ENCODE data around the gene TMEM132E.

TMEM132E gene

GRCh38 chr17:34592002-34592401 lies 12.6 kb downstream of the TMEM132E start:
- CTCF ChIA-PET, result no interaction called here
- DNase-seq (ENCODE audit: low spot score), result no peak
- no peak overlapping the region for H3K27ac ChIP-seq
- POLR2A ChIA-PET (ENCODE audit: low non-redundant PET), result no interaction called here
- no peak for TF ChIP-seq CTCF (conservative IDR thresholded peaks at IDR 0.05; ENCODE audit: low read depth)

GRCh38 chr17:34596920-34597319 lies 17.5 kb downstream of the TMEM132E start:
- DNase-seq (ENCODE audit: low spot score), result no peak
- TF ChIP-seq CTCF (conservative IDR thresholded peaks at IDR 0.05; ENCODE audit: low read depth), result no peak
- POLR2A ChIA-PET (ENCODE audit: low non-redundant PET), result no interaction called here
- CTCF ChIA-PET, result no interaction called here
- no peak overlapping the region for H3K27ac ChIP-seq

GRCh38 chr17:34598161-34598776 lies 18.9 kb downstream of the TMEM132E start:
- TF ChIP-seq CTCF (conservative IDR thresholded peaks at IDR 0.05; ENCODE audit: low read depth), result no peak
- no peak overlapping the region for H3K27ac ChIP-seq
- no peak for DNase-seq (ENCODE audit: low spot score)
- ChIA-PET POLR2A (ENCODE audit: low non-redundant PET) (no interaction called here), CTCF (no interaction called here)

GRCh38 chr17:34601416-34601815 lies 22.0 kb downstream of the TMEM132E start:
- ChIA-PET CTCF (no interaction called here), POLR2A (ENCODE audit: low non-redundant PET) (no interaction called here)
- no peak overlapping the region for H3K27ac ChIP-seq
- no peak for DNase-seq (ENCODE audit: low spot score)
- TF ChIP-seq CTCF (conservative IDR thresholded peaks at IDR 0.05; ENCODE audit: low read depth), result no peak

- TF ChIP-seq CTCF (conservative IDR thresholded peaks at IDR 0.05; ENCODE audit: low read depth), result no peak
- H3K27ac ChIP-seq, result no peak overlapping the region
- POLR2A ChIA-PET (ENCODE audit: low non-redundant PET), result no interaction called here
- CTCF ChIA-PET, result interaction anchor here (0.5 to 1.9 kb wide), 2 partner anchors 34 to 36 kb away, joined by 3 to 4 read pairs; no protein-coding TSS in a partner anchor
- no peak for DNase-seq (ENCODE audit: low spot score)
These were observed 24.6 kb downstream of the TMEM132E start for GRCh38 chr17:34603974-34604373.

GRCh38 chr17:34606763-34607162 lies 27.4 kb downstream of the TMEM132E start:
- ChIA-PET CTCF (no interaction called here), POLR2A (ENCODE audit: low non-redundant PET) (no interaction called here)
- DNase-seq (ENCODE audit: low spot score), result no peak
- H3K27ac ChIP-seq, result no peak overlapping the region
- no peak for TF ChIP-seq CTCF (conservative IDR thresholded peaks at IDR 0.05; ENCODE audit: low read depth)

Measured in RWPE1 (cell line).